Measurements from ENCODE around the gene ZNF354B.

DNA sequence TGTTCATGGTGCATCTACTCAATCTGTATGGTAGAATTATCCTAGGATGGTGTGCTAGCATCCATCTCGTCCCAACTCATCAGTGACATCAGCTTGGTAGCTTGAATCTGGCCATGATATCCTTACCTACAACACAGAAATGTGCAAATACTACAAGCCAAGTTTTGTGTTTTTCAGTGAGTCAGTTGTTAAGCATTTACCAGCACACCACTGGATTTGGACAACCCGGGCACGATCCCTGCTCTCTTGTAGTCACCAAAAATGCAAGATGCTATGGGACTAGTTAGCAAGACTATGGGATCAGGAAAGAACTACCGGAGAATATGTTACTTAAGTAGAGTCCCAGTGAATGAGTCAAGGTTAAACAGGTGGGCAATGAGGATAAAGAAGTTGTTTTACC, 32.1 kb upstream of the ZNF354B start:
- TF ChIP-seq, protein P1, sequence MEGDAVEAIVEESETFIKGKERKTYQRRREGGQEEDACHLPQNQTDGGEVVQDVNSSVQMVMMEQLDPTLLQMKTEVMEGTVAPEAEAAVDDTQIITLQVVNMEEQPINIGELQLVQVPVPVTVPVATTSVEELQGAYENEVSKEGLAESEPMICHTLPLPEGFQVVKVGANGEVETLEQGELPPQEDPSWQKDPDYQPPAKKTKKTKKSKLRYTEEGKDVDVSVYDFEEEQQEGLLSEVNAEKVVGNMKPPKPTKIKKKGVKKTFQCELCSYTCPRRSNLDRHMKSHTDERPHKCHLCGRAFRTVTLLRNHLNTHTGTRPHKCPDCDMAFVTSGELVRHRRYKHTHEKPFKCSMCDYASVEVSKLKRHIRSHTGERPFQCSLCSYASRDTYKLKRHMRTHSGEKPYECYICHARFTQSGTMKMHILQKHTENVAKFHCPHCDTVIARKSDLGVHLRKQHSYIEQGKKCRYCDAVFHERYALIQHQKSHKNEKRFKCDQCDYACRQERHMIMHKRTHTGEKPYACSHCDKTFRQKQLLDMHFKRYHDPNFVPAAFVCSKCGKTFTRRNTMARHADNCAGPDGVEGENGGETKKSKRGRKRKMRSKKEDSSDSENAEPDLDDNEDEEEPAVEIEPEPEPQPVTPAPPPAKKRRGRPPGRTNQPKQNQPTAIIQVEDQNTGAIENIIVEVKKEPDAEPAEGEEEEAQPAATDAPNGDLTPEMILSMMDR (IDR thresholded peaks at IDR 0.05): no peak
- no peak for TF ChIP-seq POLR2A (IDR thresholded peaks at IDR 0.05)
- TF ChIP-seq POLR2AphosphoS5 (IDR thresholded peaks at IDR 0.05): no peak
